ENCODE results near the gene GZF1. TPM values are rescaled to one million over a fixed set of nuclear protein-coding genes. Genes with fewer than 3 reads are reported as not detected.

The GZF1 gene
- 10 to 100 TPM; 10.5 to 17.0 (median 12.0) TPM for total RNA-seq
- polyA plus RNA-seq: 1 to 10 TPM; 3.3 to 5.6 (median 3.8) TPM
- long read RNA-seq, donor 1, full-length matches to known transcripts: 3 of 9 reads
- long read RNA-seq, donor 1, partial matches to known transcripts: 6 of 9 reads
- long read RNA-seq, donor 1, other reads (novel, unspliced or antisense): 0 of 9 reads
- long read RNA-seq, donor 2, full-length matches to known transcripts: 2 of 2 reads
- long read RNA-seq, donor 2, partial matches to known transcripts: 0 of 2 reads
- long read RNA-seq, donor 2, other reads (novel, unspliced or antisense): 0 of 2 reads

DNA sequence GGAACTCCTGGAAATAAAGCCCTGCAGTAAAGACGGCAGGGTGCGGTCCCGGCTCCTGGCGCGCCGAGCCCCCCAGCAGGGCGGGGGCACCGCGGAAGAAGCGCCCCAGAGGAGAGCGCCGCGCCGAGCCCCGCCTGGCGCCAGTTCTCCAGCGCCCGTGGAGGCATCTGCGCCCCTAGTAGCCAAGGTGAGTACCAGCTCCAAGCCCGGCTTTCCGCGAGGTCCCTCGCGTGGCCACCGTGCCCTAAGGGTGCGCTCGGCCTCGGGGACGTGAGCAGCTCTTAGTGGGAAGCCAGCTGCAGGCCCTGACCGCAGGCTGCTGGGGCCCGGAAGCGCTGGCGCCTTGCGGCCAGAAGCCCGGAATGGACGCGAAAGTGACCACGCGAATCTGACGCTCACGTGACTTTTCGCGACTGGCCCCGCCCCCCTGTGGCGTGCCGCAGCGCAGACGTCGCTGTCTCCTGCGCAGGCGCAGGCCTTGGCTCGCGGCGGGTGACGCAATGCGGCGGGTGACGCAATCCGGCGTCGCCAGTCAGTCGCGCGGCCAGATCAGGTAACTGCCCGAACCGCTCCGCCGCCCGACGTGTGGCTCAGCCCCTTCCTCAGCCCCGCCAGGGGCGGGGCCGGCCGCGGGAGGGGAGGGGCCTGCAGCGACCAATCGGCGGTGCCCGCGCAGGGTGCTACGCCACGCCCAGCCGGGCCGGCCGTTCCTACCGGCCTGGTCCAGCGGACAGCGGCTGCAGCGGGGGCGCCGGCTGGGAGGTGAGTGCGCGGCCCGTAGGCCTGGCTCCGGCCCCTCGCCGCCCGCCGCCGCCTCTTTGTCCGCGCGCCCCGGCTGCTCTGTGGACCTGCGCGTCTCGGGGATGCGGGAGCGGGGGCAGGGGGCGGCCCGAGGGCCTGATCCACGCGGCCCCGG lies at the start of gene GZF1:
TSS of gene GZF1 (plus strand) at position 707 of the 916 bp plus-strand sequence. CDS start 2,202 bp downstream, outside the sequence.
- Histone ChIP-seq H3K36me3 (peaks cover 0 to 21% (median 14%) of the 10 kb centered on the region in 6 donors), H3K27me3 (replicated peaks in 1 of 7) (no peaks in the 10 kb centered on the region), H3K27ac (peak within 1 kb of the TSS; percentile 95 to 100 (median 100)), H3K9me3 (no peaks in the 10 kb centered on the region), H3K4me1 (peaks cover 36 to 81% (median 64%) of the 10 kb centered on the region in 6 donors), H3K4me3 (peak within 1 kb of the TSS; percentile 46 to 96 (median 78))
- TF ChIP-seq, protein P1, sequence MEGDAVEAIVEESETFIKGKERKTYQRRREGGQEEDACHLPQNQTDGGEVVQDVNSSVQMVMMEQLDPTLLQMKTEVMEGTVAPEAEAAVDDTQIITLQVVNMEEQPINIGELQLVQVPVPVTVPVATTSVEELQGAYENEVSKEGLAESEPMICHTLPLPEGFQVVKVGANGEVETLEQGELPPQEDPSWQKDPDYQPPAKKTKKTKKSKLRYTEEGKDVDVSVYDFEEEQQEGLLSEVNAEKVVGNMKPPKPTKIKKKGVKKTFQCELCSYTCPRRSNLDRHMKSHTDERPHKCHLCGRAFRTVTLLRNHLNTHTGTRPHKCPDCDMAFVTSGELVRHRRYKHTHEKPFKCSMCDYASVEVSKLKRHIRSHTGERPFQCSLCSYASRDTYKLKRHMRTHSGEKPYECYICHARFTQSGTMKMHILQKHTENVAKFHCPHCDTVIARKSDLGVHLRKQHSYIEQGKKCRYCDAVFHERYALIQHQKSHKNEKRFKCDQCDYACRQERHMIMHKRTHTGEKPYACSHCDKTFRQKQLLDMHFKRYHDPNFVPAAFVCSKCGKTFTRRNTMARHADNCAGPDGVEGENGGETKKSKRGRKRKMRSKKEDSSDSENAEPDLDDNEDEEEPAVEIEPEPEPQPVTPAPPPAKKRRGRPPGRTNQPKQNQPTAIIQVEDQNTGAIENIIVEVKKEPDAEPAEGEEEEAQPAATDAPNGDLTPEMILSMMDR (IDR thresholded peaks at IDR 0.05 in 8 of 11, conservative IDR thresholded peaks at IDR 0.05 in 3 of 11): peak in 9 of 11 experiments; percentile 29 to 84 (median 59)
- TF ChIP-seq POLR2A (IDR thresholded peaks at IDR 0.05) (peak; percentile 74 to 93 (median 81)), POLR2AphosphoS5 (IDR thresholded peaks at IDR 0.05) (peak; percentile 98 to 99 (median 99))
- peak; percentile 100 for DNase-seq
- WGBS, 5 donors: 1 to 2% (median 1%) methylated on average over 36 to 114 of the region's 114 CpGs
- intact Hi-C loops (cut with DNase I; ENCODE audit: low total_unique reads): no loop called here

DNA sequence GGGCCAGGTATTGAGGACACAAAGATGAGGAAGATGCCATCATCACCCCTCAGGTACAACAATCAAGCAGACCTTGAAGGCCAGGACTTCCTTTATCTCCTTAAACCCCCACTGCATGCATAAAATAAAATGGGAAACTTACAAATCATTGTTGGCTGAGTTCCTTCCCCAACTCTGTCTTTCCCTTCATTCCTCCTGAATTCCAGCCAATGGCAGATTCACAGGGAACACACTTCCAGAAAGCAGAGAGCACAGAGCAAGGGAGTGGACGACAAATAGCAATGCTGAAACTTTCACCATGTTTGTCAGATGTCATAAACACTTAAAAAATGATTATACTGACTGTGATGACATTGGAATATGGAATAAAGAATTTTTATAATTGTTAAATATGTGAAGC lies 48.7 kb upstream of the GZF1 start:
- no peaks in the 10 kb centered on the region for H3K36me3 ChIP-seq
- DNase-seq: no peak
- WGBS, 5 donors: 80 to 97% (median 90%) methylated on average over 1 of the region's 1 CpG
- H3K4me1 ChIP-seq: peaks cover 0 to 6% (median 0%) of the 10 kb centered on the region in 6 donors
- H3K27ac ChIP-seq: no peak overlapping the region
- H3K9me3 ChIP-seq: no peaks in the 10 kb centered on the region
- no peaks in the 10 kb centered on the region for H3K27me3 ChIP-seq (replicated peaks in 1 of 7)
- TF ChIP-seq POLR2A (IDR thresholded peaks at IDR 0.05) (no peak), POLR2AphosphoS5 (IDR thresholded peaks at IDR 0.05) (no peak)
- TF ChIP-seq, protein P1 (IDR thresholded peaks at IDR 0.05 in 8 of 11, conservative IDR thresholded peaks at IDR 0.05 in 3 of 11): no peak
- H3K4me3 ChIP-seq: no peak overlapping the region
- intact Hi-C loops (cut with DNase I; ENCODE audit: low total_unique reads): no loop called here

DNA sequence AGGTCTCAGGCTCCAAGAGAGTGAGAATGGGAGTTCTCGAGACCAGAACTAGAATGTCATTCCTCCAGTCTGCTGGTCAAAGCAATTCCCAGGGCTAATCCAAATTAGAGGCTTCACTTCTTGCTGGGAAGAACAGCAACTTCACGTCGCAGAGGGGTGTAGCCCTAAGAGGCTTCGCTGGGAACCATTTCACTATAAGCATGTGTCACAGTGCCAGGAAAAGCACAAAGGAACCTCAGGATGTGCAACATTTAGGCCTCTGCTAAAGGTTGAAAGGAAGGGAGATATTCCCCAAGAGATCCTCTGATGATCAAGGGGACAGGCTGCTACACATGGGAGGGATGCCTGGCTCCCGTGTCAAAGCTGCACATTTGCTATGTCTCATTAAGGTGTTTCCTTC lies 47.3 kb upstream of the GZF1 start:
- H3K4me3 ChIP-seq: no peak overlapping the region
- intact Hi-C loops (cut with DNase I; ENCODE audit: low total_unique reads): no loop called here
- TF ChIP-seq, protein P1 (IDR thresholded peaks at IDR 0.05 in 8 of 11, conservative IDR thresholded peaks at IDR 0.05 in 3 of 11): no peak
- TF ChIP-seq POLR2AphosphoS5 (IDR thresholded peaks at IDR 0.05) (no peak), POLR2A (IDR thresholded peaks at IDR 0.05) (no peak)
- DNase-seq: no peak
- peaks cover 0 to 6% (median 0%) of the 10 kb centered on the region in 6 donors for H3K4me1 ChIP-seq
- 88 to 93% (median 93%) methylated on average over 5 of the region's 5 CpGs for WGBS, 5 donors
- H3K9me3 ChIP-seq: no peaks in the 10 kb centered on the region
- no peaks in the 10 kb centered on the region for H3K36me3 ChIP-seq
- no peaks in the 10 kb centered on the region for H3K27me3 ChIP-seq (replicated peaks in 1 of 7)
- no peak overlapping the region for H3K27ac ChIP-seq
